ENCODE results near the gene NBL1. TPM values are rescaled to one million over a fixed set of nuclear protein-coding genes. Genes with fewer than 3 reads are reported as not detected.

NBL1 gene
- total and polyA plus RNA-seq, 2 experiments from 2014 or later: 6.1 to 10.6 TPM

DNA sequence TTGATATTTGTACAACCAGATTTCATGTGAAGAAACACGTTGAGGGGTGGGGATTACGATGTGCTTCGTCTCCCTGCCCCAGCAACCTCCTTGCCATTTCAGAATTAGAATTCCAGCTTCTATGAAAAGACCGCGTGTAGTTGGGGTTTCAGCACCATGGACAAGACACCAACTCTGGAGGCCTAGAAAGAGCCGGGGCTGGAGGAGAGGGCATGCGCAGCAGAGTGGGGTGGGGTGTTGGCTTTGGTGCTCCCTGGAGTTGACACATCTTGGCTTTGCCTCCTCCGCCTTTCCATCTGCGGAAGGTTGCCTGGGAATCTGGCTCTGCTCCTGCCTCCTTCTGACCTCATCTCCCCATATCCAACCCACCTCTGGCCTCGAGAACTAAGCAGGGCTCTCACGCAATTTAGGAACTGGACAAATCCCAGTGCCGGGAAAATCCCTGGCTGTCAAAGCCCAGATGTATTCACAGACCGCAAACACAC is 32.4 kb downstream of the NBL1 start:
- Histone ChIP-seq H4K20me1 (replicated peaks; ENCODE audit: insufficient read depth) (no peaks in the 10 kb centered on the region), H3F3A (replicated peaks; ENCODE audit: low read depth) (no peaks in the 10 kb centered on the region), H3K27ac (ENCODE audit: low read depth) (no peak overlapping the region), H3K36me3 (ENCODE audit: insufficient read depth) (no peaks in the 10 kb centered on the region), H3K27me3 (ENCODE audit: insufficient read depth) (no peaks in the 10 kb centered on the region), H2AFZ (no peak overlapping the region), H3K9me2 (ENCODE audit: insufficient read depth) (no peaks in the 10 kb centered on the region), H3K4me3 (no peak overlapping the region), H3K4me2 (no peak overlapping the region), H3K79me2 (replicated peaks; ENCODE audit: insufficient read depth) (no peaks in the 10 kb centered on the region), H3K4me1 (ENCODE audit: insufficient read depth) (no peaks in the 10 kb centered on the region)
- Mint-ChIP-seq H3K27ac (no peak overlapping the region), H3K4me1 (peaks cover 8% of the 10 kb centered on the region), H3K4me3 (no peak overlapping the region), H3K9me3 (no peaks in the 10 kb centered on the region; the same call in 2 of the 3 replicates), H3K36me3 (ENCODE audit: low read depth) (no peaks in the 10 kb centered on the region), H3K27me3 (ENCODE audit: insufficient read depth, low read depth, poor library complexity) (peaks cover 5% of the 10 kb centered on the region)
- no peak for TF ChIP-seq EZH2 (IDR thresholded peaks at IDR 0.05; ENCODE audit: low read depth, unreplicated experiment)
- TF ChIP-seq, protein P1, sequence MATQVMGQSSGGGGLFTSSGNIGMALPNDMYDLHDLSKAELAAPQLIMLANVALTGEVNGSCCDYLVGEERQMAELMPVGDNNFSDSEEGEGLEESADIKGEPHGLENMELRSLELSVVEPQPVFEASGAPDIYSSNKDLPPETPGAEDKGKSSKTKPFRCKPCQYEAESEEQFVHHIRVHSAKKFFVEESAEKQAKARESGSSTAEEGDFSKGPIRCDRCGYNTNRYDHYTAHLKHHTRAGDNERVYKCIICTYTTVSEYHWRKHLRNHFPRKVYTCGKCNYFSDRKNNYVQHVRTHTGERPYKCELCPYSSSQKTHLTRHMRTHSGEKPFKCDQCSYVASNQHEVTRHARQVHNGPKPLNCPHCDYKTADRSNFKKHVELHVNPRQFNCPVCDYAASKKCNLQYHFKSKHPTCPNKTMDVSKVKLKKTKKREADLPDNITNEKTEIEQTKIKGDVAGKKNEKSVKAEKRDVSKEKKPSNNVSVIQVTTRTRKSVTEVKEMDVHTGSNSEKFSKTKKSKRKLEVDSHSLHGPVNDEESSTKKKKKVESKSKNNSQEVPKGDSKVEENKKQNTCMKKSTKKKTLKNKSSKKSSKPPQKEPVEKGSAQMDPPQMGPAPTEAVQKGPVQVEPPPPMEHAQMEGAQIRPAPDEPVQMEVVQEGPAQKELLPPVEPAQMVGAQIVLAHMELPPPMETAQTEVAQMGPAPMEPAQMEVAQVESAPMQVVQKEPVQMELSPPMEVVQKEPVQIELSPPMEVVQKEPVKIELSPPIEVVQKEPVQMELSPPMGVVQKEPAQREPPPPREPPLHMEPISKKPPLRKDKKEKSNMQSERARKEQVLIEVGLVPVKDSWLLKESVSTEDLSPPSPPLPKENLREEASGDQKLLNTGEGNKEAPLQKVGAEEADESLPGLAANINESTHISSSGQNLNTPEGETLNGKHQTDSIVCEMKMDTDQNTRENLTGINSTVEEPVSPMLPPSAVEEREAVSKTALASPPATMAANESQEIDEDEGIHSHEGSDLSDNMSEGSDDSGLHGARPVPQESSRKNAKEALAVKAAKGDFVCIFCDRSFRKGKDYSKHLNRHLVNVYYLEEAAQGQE (IDR thresholded peaks at IDR 0.05; ENCODE audit: unreplicated experiment): peak; percentile 96
- ATAC-seq (peak; percentile 92), DNase-seq (ENCODE audit: low spot score) (peak; percentile 94)

DNA sequence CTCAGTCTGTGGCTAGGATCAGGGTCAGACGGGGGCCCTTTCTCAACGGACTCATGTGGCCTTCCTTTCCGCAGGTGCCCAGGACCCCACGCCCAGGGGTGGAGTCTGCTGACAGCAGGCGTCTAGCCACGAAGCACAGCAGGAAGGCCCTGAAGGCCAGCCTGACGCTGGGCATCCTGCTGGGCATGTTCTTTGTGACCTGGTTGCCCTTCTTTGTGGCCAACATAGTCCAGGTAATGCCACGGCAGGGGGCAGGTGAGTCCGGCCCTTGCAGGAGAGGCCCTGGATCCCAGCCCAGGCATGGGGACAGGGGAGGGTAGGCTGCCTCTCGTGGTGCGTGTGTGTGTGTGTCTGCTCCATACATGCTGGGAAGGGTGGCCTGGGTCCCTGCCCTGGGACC is 34.4 kb downstream of the NBL1 start:
- H3K27me3 ChIP-seq (ENCODE audit: insufficient read depth): no peaks in the 10 kb centered on the region
- H3K27me3 Mint-ChIP-seq (ENCODE audit: insufficient read depth, low read depth, poor library complexity): peaks cover 5% of the 10 kb centered on the region

More for the DNA sequence above, 34.4 kb downstream of the NBL1 start:
- Histone ChIP-seq H3K4me3 (no peak overlapping the region), H3K27ac (ENCODE audit: low read depth) (no peak overlapping the region), H2AFZ (no peak overlapping the region), H4K20me1 (replicated peaks; ENCODE audit: insufficient read depth) (no peaks in the 10 kb centered on the region), H3K9me2 (ENCODE audit: insufficient read depth) (no peaks in the 10 kb centered on the region), H3K36me3 (ENCODE audit: insufficient read depth) (no peaks in the 10 kb centered on the region), H3F3A (replicated peaks; ENCODE audit: low read depth) (no peaks in the 10 kb centered on the region), H3K4me2 (no peak overlapping the region), H3K79me2 (replicated peaks; ENCODE audit: insufficient read depth) (no peaks in the 10 kb centered on the region), H3K4me1 (ENCODE audit: insufficient read depth) (no peaks in the 10 kb centered on the region)
- Mint-ChIP-seq H3K36me3 (ENCODE audit: low read depth) (no peaks in the 10 kb centered on the region), H3K9me3 (no peaks in the 10 kb centered on the region; the same call in 2 of the 3 replicates), H3K4me3 (no peak overlapping the region), H3K4me1 (peaks cover 14% of the 10 kb centered on the region), H3K27ac (no peak overlapping the region)
- ATAC-seq: no peak
- no peak for TF ChIP-seq JUNB (IDR thresholded peaks at IDR 0.05; ENCODE audit: unreplicated experiment)
- TF ChIP-seq, protein P2, sequence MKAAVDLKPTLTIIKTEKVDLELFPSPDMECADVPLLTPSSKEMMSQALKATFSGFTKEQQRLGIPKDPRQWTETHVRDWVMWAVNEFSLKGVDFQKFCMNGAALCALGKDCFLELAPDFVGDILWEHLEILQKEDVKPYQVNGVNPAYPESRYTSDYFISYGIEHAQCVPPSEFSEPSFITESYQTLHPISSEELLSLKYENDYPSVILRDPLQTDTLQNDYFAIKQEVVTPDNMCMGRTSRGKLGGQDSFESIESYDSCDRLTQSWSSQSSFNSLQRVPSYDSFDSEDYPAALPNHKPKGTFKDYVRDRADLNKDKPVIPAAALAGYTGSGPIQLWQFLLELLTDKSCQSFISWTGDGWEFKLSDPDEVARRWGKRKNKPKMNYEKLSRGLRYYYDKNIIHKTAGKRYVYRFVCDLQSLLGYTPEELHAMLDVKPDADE (IDR thresholded peaks at IDR 0.05): no peak
- TF ChIP-seq NANOG (IDR thresholded peaks at IDR 0.05; ENCODE audit: borderline replicate concordance): no peak
- TF ChIP-seq, protein P3, sequence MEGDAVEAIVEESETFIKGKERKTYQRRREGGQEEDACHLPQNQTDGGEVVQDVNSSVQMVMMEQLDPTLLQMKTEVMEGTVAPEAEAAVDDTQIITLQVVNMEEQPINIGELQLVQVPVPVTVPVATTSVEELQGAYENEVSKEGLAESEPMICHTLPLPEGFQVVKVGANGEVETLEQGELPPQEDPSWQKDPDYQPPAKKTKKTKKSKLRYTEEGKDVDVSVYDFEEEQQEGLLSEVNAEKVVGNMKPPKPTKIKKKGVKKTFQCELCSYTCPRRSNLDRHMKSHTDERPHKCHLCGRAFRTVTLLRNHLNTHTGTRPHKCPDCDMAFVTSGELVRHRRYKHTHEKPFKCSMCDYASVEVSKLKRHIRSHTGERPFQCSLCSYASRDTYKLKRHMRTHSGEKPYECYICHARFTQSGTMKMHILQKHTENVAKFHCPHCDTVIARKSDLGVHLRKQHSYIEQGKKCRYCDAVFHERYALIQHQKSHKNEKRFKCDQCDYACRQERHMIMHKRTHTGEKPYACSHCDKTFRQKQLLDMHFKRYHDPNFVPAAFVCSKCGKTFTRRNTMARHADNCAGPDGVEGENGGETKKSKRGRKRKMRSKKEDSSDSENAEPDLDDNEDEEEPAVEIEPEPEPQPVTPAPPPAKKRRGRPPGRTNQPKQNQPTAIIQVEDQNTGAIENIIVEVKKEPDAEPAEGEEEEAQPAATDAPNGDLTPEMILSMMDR (conservative IDR thresholded peaks at IDR 0.05; ENCODE audit: low read depth in 2 of 2): no peak
- TF ChIP-seq ZNF114 (CRISPR knock-in tag; IDR thresholded peaks at IDR 0.05): no peak
- TF ChIP-seq POLR2AphosphoS5 (IDR thresholded peaks at IDR 0.05; ENCODE audit: low read depth): no peak
- TF ChIP-seq, protein P1 (IDR thresholded peaks at IDR 0.05; ENCODE audit: unreplicated experiment): no peak
- no peak for DNase-seq (ENCODE audit: low spot score)

All from GM23338 (cell line).